Dermis blood vessel endothelial cell (primary cell): ENCODE data around the gene ARHGEF28. TPM values are rescaled to one million over a fixed set of nuclear protein-coding genes. Genes with fewer than 3 reads are reported as not detected.

ENCODE experiments used
- DNase-seq: peaks from one replicate; pipeline ENCODE4 v3.0.0; 2010
- total RNA-seq: library from RNA; depleted of rRNA; stranded (reverse); fragments of >200 nt; gene quantifications from 2 replicates; pipeline ENCODE4 v1.2.3, GENCODE V29; 2014

The ARHGEF28 gene
- total RNA-seq, 1 donor from 2014 or later = 151 TPM

DNA sequence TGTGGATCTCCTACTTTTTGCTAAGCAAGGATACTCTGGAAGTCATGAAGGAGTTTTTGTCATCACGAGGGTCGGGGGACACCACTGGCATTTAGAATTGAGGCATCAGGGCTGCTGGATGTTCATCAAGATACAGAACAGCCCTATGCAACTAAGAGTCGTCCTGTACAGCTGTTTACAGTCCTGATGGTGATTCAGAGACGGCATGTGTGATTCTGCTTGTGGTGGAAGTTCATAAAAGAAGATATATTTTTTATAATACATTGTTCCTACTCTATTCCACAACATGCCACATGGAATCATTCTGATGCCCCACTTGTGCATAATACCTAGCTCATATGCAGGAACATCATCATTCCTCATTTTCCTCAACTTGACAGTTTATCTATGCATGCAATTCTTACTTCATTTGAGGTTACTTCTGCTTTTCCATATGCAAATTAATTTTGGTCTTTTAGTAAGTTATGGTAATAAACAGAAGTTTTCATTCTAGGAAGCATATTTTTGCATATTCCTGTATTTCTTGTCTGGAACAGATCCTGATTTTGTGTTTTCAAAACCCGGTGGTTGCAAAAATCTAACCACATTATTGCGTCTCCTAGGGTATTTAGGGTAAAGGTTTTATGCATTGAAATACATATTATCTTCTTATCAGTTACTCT, 155.2 kb downstream of the ARHGEF28 start:
- no peak for DNase-seq

DNA sequence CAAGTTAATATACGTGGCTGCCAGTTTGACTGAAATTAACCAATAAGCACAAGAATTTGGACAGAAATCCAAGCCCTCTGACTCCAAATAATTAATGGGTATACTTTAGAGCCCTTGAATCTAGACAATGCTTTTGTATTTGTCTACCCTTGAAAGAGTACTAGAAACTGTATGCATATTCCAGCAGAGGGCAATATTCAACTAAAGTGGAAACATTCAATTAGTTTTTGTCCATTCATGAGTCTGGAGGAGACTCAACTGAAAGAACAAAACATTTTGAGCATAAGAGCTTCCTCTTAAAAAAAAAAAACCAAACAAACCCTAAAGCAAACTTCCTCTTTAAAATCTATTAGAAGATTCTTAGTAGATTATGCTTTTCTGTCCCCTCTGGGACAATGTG, 157.8 kb downstream of the ARHGEF28 start:
- peak; percentile 60 for DNase-seq

DNA sequence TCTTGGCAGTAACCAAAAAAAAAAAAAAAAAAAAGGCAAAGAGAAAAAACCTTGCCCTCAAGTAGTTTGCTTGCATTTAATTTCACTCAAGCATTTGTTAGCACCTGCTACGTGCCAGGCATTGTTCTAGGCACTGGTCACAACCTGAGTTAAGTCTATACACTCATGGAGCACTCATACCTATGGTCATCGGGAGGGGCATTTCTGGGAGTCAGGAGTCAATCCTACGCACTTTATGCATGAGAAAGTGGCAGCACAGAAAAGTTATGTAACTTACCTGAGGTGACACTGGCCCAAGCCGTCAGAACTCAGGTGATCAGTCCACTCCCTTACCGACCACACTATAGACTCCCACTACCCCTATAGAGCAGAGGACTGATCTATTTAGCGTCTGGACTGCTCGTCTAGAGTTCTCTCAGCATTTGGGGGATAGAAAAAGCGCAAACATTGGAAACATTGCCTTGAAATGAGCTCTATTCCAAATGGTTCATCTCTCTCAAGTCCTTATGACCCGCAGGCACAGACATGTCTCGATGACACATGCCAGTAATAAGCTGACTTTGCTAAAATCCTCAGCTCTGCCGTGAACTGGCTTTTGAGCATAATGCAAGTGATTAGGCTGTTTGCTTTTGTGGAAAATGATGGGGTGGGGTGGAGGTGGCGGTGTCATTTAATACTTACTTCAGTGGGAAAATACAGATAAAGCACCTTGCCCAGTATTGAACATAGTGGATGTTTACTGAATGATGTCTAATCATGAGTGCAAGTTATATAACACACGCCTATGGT, 160.2 kb downstream of the ARHGEF28 start:
- no peak for DNase-seq

DNA sequence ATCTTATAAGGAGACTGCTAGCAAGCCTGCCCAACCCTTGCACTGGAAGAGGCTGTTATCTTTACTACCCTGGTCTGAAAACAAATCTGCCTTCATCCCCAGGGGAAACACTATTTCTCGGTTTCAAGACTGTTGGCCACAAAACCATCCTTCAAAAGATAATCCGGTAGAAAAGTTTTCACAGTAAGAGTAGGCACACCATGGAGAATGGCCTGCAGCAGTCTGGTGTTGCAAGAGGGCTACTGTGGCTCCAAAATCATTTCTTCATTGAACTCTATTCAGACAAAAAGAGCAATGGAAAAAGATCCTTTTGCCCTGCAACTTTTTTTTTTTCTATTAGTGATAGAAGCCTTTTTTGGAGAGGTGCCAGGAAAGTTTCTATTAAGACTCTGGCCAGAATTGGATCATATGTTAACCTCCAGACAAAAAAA, 163.9 kb downstream of the ARHGEF28 start:
- DNase-seq = peak; percentile 77

DNA sequence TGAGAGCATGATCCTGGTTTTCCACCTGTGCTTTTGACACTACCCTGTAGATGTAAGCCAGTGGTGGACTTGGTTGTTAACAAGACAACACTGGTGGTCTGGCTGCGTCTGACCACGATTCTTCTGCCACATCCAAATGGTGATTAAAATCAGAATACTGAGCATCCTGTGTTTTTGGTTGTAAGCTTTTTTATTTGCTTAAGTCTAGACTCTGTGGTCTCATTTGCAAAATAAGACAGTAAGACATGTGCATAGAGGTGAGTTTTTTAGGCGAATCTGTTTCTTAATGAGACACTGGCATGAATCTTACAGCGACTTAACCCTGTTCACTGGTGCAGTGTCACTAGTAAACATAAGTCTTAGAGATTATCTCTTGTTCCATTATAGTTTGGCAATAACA, 165.4 kb downstream of the ARHGEF28 start:
- no peak for DNase-seq

DNA sequence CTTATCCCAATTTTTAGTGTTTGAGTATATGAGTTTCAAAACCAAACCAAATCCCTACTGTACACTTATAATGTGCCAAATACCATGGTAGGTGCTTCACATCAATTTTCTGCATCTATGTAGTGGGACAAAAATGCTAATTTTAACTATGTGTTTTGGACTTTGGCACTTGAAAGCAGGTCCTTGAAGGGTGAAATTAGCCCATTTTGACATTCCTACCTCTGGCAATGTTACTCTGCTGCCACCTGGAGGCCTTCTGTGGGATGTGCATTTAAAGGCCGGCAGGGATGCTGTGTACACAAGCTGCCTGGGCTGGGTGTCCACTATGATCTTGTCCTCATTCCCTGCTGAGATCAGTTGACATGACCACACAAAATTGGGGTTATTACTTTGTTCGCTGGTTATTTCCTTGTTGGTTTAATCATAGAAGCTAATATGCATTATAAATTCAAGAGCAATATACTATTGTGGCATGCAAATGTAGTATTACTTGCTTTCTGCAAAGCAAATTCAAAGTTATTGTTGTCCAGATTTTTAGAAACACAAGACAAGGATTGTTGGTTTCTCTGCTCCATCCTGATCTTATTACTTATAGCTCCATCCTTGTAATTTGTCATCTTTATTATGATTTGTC, 166.8 kb downstream of the ARHGEF28 start:
- DNase-seq = peak; percentile 88

DNA sequence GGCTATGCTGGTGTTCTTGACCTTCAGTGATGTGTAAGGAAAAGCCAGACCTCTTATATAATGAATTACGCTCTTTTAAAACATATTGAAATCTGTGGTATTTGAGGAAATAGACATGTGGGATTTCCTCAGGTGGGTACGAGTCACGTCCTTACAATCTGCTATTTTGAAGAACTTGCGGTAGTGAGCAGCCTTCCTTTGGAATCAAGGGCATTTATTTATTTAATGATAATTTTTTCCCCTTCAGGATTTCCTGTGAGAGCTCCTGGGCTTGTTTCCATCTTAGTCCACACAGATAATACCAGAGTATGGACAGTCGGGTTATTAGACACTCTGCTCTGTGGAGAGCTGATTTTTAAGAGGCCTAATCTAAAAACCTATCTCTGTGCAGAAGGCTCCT, 167.9 kb downstream of the ARHGEF28 start:
- peak; percentile 62 for DNase-seq

DNA sequence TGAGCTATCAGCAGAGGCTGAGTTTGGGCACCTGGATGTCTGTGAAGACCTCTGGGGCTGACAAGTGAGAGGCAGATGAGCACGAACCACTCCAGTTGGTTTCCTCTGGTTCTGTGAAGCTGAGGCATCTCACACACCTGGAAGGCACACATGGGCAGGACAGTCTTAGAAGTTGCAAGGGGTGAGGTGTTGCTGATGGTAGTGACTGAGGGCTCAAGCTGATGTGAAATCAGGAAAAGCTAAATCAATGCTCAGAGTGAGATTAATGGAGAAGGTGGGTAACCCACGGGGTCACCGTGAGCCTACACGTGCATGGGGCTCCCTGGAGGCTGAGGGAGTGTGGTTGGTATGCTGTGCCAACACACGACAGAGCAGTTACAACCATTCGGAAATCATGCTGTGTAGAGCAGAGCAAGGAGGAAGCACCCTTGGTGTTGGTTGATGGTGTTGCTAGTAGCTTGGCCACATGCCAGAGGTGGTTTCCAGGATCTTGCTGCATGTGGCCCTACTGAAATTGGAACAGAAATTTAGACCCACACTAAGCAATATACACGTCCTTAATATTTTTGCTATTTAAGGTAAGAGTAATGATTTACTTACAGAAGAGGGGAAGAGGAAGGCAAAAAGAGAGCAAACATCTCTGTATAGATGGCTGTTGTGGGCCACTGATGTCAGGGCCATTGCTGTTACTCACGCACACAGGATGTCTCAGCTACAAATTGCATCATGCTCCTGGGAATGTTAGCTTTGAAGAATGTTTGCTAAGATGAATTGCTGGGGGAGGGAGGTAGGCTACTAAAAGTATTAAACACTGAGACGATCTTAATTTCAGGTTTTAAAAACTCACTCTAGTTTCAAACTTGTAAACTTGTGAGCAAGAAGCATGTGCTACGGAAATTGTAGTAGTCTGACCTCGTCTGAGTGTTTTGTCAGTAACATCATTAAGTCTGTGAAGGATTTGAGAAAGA, 170.5 kb downstream of the ARHGEF28 start:
- peak; percentile 94 for DNase-seq

DNA sequence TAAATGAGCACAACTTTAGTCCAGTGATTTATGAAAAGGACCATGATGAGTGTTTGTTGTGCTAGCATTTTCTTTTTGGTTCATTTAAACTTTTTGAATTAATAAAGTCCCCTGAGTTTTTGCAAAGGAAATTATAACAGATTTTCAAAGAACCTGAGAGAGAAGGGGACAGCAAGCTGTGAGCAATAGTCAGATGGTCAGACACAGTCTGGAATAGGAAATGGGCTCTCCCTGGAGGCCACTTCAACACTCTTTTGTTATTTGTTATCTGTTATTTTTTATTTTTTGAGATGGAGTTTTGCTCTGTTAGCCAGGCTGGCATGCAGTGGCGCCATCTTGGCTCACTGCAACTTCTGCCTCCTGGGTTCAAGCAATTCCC, 171.1 kb downstream of the ARHGEF28 start:
- DNase-seq = peak; percentile 55

DNA sequence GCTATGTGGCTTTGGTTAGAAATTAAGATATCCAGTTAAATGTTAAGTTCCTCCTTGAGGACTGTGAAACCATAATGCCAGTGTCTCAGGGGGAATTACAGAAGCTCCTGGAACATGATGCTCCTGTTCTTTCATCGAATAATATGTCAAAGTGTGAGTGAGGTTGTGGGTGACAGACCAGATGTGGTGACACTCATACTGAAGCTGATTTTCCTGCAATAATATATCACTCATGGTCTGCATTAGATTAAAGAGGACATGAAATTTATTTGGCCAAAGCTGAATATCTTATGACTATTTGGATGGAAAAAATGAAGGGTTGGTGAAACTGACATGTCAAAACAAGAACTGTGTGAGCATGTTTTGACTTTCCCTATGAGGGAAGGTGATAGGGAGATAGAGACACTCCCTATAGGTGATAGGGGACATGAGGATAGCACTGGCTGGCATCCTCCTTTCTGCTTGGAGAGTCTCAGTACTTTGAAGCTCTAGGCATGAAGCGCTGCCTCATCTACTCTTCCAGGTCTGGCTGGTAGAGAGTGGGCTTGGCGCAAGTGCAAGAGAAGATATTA, 173.5 kb downstream of the ARHGEF28 start:
- DNase-seq = no peak

DNA sequence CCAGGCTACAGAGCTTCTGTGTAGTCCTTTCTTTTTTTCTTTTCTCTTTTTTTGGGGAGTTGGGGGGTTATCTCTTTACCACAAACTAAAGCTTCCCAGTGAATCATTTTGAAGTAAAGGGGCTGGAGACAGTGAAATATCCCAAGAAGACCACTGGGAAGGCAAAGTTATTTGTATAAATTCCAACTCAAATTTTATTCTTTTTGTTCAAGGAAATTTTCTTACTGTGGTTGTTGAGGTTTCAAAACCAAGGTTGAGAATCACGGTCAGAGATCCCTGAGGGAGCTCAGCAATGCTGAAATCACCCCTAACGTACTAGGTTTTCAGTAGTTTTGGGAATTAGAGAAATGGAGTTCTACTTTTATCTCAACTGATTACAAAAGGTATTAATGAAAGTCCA, 175.7 kb downstream of the ARHGEF28 start:
- DNase-seq = no peak

DNA sequence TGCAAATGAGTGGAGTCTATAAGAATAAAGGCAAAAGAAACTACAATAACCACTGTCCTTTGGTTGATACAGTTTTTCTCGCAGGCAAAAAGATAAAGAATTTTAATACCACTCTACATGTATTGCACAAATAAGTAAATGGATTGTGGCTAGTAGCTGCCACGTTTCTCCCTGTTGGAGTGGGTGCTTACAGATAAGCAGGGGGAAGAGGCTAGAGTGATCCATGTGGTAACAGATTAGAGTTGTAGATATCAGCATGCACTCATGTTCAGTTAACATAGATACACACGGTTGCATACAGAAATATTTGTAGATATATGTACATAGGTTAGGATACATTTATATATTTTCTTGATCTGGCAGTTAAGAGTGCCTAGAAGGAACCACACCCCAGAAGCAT, 179.5 kb downstream of the ARHGEF28 start:
- DNase-seq = no peak

DNA sequence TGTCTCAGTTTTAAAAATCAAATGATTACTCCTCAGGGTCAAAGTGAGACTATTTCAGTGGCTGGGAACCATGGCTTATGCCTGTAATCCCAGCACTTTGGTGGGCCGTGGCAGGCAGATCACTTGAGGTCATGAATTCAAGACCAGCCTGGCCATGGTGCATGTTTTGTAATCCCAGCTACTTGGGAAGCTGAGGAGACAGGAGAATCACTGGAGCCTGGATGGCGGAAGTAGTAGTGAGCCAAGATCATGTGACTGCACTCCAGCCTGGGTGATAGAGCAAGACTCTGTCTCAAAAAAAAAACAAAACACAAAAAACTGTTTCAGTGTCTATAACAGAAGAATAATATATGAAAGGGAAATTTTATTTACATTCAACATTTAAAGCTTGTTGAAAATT, 182.9 kb downstream of the ARHGEF28 start:
- DNase-seq = no peak

DNA sequence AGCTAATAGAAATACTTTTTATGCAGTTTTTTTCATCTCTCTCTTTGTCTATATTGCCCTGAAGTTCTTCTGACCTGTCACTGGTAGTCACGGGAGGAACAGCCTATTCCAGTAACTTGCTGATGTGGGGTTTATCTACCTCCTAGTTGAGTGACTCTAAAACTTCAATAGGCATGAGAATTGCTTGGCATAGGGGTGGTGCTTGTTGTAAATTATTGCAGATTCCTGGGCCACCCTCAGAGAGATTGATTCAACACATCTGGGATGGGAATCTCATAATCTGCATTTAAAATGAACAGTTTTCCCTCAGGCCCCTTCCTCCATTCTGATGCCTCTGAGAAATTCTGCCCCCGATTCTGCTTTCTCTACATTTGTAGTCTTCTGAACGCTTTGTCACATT, 184.4 kb downstream of the ARHGEF28 start:
- no peak for DNase-seq

DNA sequence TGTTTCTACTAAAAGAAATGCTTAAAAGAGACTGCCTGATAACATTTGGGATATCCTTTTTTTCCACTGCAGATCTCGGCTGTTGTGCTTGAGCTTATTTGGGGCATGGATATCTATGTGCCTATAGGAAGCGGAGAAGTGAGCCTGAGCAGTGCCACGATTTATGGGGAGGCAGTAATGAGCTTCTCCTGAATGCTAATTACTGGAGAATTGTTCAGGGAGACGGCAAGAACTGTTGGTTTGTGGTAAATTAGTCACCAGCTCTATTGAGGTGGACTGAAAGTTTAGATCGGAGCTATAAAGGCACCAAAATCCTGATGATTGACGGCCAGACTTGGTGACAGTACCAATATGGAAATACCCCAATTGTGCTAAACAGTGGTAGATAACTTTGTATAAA, 186.5 kb downstream of the ARHGEF28 start:
- DNase-seq = no peak

DNA sequence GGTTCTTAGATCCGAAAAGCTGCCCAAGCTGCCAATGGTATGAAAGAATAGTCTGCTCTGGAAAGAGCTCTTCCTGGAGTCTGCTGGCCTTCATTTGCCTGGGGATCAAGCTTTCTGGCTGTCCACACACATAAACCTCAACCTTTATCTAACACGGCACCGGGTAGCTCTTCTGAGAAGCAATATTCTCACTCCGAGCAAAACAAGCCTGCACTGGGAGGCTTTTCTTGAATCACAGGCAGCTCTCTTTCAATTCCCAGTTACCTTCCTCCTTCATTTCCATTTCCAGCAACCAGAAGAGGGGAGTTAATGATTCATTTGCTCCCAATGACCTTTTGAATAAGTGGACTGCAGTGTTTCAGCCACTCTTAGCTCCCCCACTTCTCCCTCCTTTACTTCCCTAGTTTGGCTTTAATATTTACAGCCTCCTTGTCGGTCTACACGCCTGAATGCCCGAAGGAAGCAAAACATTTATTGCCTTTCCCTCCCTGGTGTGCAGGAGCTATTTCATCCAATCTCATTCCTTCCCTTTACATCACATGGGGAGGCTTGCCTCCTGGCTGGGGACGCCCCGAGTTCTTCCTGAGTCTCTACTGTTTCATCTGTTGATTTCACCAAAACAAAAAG, 187.1 kb downstream of the ARHGEF28 start:
- DNase-seq = no peak

DNA sequence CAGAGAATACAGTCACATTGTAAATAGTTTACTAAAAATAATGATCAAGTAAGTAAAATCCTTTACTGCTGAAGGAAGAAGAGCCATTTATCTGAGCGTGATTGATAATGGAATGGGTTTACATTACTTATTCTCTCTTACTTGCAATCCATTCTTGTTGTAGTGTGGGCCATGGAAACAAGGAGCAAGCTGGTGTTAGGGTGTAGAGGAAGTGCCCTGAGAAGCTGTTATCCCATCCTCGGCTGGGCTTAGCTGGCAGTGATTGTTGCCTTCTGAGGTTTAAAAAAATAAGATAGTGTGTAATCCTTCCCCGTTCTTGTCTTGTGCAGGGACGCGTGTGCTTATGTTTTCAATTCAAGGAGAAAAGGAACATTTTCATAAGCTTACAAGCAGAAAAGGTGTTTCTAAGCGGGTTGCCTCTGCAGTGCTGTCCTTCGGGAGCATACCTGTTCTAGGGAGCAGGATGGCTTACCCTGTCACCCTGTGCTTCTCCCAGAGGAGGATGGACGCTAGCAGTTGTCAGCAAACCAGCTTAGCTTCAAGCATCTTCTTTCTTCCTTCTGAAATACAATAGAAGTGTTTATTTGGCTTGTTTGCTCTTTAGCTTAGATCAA, 188.3 kb downstream of the ARHGEF28 start:
- no peak for DNase-seq

DNA sequence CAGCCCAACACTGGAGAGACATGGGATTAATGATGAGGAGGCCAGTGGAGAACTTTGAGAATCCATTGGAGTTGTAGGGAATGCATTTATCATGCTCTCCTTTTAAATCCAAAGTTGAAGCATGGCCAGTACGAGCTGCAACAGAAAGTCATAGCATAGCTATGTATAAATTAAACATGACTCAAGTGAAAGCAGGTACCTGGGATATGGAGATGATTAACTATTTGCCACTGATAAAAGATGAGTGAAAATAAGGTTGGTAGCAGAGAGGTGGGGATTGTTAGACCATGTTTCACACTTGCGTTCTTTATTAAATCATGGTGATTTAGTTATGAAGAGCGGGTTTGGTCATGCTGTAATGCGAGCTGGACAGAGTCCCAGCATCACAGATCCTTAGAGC, 189.6 kb downstream of the ARHGEF28 start:
- DNase-seq = no peak

DNA sequence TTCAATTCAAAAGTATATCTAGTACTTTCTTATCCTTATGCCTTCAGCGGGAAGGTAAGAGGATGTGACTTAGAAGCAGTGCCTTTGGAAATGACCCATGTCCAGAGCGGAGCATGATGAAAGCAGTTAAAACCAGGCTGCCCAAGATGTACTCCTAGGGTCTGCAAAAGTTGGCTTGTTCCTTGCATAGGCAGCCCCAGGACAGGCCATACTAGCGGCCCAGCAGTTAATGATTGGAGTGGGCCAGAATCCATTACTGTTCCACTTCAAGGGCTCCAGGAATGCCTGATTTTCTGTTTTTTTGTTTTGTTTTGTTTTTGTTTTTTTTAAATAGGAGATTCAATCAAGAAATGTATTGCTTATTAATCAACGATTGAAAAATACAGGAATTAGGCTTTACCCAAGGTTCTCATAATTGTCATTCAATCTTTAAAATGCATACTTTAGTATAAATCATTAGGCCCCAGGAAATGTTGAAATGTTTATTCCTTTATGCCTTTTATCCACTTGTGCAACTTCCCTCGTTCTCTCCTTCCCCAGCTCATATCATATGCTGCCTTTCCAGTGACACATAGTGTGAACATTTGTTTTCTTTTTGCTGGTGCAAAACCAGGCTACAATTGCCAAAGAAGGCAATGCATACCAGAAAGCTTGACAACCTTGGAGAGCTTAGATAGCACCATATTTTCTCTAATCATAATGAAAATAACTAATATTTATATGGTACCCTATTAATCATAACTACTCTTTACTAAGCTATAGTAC, 190.8 kb downstream of the ARHGEF28 start:
- no peak for DNase-seq

DNA sequence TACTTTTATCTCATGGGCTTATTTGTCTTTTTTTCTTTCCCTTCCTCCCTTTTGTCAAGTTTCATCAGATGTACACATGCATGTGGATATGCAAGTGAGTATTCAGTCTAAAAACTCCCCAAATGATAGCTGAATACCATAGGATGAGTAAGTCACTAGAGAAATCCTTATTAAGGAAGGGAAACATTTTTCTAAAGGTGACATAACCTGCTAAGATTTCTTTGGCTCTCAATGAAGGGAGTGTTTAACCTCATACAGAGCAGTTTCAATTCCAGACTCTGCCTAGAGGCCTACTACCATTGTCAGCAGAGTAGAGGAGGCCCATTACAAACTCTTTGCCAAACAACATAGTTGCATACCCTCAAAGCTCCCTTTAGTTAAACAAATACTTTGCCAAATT, 192.4 kb downstream of the ARHGEF28 start:
- no peak for DNase-seq

DNA sequence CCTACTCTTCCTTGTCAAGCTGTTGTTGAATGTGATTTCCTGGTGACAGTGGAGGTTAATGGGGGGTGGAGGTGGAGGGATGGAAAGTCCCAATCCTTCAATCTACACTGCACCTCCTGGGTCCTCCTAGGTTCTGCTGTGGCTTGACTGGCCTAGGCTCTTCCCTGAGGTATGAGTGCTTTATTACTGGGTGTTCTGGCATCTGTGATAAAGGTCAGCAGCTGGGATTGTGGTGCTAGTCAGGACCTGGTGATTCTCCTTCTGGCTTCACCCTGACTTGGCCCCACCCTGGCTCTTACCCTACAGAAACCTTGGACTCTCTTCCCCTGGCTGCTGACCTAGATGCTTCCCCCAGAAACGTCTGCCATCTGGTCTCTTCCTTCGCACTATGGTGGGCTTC, 194.3 kb downstream of the ARHGEF28 start:
- no peak for DNase-seq
